ENCODE measurements around the gene STK33. TPM values are rescaled to one million over a fixed set of nuclear protein-coding genes. Genes with fewer than 3 reads are reported as not detected.
A peak's percentile ranks its signal among the peaks of the same experiment; 100 is the strongest.

STK33 gene
- total RNA-seq, 2 donors from 2014 or later: 22.7 to 26.8 TPM

DNA sequence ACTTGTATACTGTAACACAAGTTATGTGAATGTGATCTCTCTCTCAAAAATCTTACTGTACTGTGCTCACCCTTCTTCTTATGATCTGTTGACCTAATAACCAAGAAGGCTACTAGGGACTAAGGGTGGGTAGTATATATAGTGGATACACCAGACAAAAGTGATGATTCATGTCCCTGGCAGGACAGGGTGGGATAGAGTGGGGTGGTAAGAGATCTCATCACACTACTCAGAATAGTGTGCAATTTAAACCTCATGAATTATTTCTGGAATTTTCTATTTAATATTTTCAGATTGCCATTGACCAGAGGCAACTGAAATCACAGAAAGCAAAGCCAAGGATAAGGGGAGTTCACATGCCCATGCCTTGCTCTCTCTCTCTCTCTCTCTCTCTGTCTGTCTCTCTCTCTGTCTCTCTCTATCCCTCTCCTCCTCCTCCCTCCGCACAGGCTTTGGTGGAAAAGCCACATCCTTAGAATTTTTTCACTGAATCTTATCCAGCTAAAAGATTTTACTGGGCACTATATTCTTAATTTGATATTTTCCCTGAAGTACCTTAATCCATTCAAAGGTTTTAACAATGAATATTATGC is 12.0 kb upstream of the STK33 start:
- H3K36me3 Mint-ChIP-seq (ENCODE audit: low read depth): no peaks in the 10 kb centered on the region
- peak; percentile 7 for DNase-seq
- TF ChIP-seq, protein P1, sequence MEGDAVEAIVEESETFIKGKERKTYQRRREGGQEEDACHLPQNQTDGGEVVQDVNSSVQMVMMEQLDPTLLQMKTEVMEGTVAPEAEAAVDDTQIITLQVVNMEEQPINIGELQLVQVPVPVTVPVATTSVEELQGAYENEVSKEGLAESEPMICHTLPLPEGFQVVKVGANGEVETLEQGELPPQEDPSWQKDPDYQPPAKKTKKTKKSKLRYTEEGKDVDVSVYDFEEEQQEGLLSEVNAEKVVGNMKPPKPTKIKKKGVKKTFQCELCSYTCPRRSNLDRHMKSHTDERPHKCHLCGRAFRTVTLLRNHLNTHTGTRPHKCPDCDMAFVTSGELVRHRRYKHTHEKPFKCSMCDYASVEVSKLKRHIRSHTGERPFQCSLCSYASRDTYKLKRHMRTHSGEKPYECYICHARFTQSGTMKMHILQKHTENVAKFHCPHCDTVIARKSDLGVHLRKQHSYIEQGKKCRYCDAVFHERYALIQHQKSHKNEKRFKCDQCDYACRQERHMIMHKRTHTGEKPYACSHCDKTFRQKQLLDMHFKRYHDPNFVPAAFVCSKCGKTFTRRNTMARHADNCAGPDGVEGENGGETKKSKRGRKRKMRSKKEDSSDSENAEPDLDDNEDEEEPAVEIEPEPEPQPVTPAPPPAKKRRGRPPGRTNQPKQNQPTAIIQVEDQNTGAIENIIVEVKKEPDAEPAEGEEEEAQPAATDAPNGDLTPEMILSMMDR (conservative IDR thresholded peaks at IDR 0.05): no peak

DNA sequence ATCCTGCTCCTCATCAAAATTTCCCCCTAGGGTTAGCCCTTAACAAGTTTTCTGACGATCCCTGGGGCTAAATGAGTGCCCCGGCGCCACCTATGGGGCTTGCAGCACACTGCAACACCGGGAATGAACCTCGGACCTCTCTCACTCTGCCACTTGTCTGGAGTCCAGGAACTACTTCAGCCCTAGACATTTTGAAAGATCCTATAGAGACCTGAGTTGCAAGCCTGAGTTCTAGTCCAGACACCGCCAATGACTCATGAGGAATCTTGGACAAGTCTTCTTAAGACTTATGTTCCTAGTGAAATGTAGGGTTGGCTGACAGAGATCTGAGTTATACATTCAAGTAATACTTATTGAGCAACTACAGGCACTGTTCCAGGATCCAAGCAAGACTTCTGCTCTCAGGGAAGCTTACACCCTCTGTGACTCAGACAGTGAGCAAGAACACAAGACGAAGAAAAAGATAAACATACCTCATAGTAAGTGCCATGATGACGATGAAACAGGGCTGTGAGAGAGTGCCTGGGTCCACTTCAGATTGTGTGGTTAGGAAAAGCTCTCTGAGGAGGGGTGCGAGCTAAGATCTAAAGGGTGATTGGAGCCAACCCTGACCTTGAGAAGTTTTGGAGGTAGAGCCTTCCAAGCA is 10.2 kb upstream of the STK33 start:
- H3K36me3 Mint-ChIP-seq (ENCODE audit: low read depth): no peaks in the 10 kb centered on the region
- H3K27ac Mint-ChIP-seq: no peak overlapping the region
- TF ChIP-seq, protein P1 (conservative IDR thresholded peaks at IDR 0.05): peak; percentile 91
- H3K4me1 Mint-ChIP-seq: peaks cover 6% of the 10 kb centered on the region
- DNase-seq: peak; percentile 91
- Histone ChIP-seq H3K9me3 (ENCODE audit: control insufficient read depth, low read length) (no peaks in the 10 kb centered on the region), H3K36me3 (ENCODE audit: control insufficient read depth, insufficient read depth, low read length) (no peaks in the 10 kb centered on the region), H3K9ac (ENCODE audit: extremely low read depth, low read length, poor library complexity, severe bottlenecking) (no peak overlapping the region), H3K27ac (ENCODE audit: low read depth, low read length) (no peak overlapping the region), H3K4me1 (ENCODE audit: control insufficient read depth, insufficient read depth, low read length) (peaks cover 6% of the 10 kb centered on the region), H3K4me3 (ENCODE audit: low read length) (no peak overlapping the region), H3K27me3 (ENCODE audit: control insufficient read depth, insufficient read depth, low read length, poor library complexity, severe bottlenecking) (no peaks in the 10 kb centered on the region)
- no peaks in the 10 kb centered on the region for H3K9me3 Mint-ChIP-seq
- H3K27me3 Mint-ChIP-seq (ENCODE audit: insufficient read depth): no peaks in the 10 kb centered on the region
- 32 to 41% methylated on average over 8 to 9 of the region's 9 CpGs for WGBS, 2 experiments (ENCODE audit: insufficient coverage in 1 of 2, insufficient read length in 1 of 2)
- no peak overlapping the region for H3K4me3 Mint-ChIP-seq

More for the DNA sequence above, 12.0 kb upstream of the STK33 start:
- Histone ChIP-seq H3K27ac (ENCODE audit: low read depth, low read length) (no peak overlapping the region), H3K27me3 (ENCODE audit: control insufficient read depth, insufficient read depth, low read length, poor library complexity, severe bottlenecking) (no peaks in the 10 kb centered on the region), H3K36me3 (ENCODE audit: control insufficient read depth, insufficient read depth, low read length) (no peaks in the 10 kb centered on the region), H3K4me1 (ENCODE audit: control insufficient read depth, insufficient read depth, low read length) (peaks cover 3% of the 10 kb centered on the region), H3K4me3 (ENCODE audit: low read length) (no peak overlapping the region), H3K9me3 (ENCODE audit: control insufficient read depth, low read length) (no peaks in the 10 kb centered on the region), H3K9ac (ENCODE audit: extremely low read depth, low read length, poor library complexity, severe bottlenecking) (no peak overlapping the region)
- no peaks in the 10 kb centered on the region for H3K27me3 Mint-ChIP-seq (ENCODE audit: insufficient read depth)
- no peak overlapping the region for H3K4me3 Mint-ChIP-seq
- H3K27ac Mint-ChIP-seq: no peak overlapping the region
- WGBS, 2 experiments (ENCODE audit: insufficient coverage in 1 of 2, insufficient read length in 1 of 2): 81% methylated on average over 1 of the region's 1 CpG; no CpG with 5 or more reads in 1 of the 2 experiments
- no peaks in the 10 kb centered on the region for H3K9me3 Mint-ChIP-seq
- H3K4me1 Mint-ChIP-seq: peaks cover 6% of the 10 kb centered on the region

DNA sequence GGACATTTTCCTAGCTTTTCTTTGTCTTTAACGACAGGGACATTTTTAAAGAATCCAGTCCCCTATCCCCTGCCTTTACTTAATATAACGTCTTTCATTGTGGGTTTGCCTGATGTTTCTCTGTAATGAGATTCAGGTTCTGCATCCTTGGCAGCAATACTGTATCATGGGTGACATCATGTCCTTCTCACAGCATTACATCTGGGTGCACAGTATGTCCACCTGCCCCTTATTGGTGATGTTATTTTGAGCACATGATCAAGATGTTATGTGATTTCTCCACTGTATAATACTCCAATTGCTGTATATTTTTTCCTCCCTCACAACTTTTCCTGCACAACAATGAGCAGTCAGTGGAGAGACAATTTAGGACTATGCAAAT is 9.7 kb upstream of the STK33 start:
- no peak overlapping the region for H3K4me3 ChIP-seq (ENCODE audit: low read length)
- WGBS, 2 experiments (ENCODE audit: insufficient coverage in 1 of 2, insufficient read length in 1 of 2): 80 to 97% methylated on average over 1 to 2 of the region's 2 CpGs
- Mint-ChIP-seq H3K4me1 (peaks cover 6% of the 10 kb centered on the region), H3K4me3 (no peak overlapping the region), H3K27me3 (ENCODE audit: insufficient read depth) (no peaks in the 10 kb centered on the region), H3K27ac (no peak overlapping the region), H3K9me3 (no peaks in the 10 kb centered on the region), H3K36me3 (ENCODE audit: low read depth) (no peaks in the 10 kb centered on the region)
- TF ChIP-seq, protein P1 (conservative IDR thresholded peaks at IDR 0.05): no peak
- H3K9ac ChIP-seq (ENCODE audit: extremely low read depth, low read length, poor library complexity, severe bottlenecking): no peak overlapping the region
- H3K4me1 ChIP-seq (ENCODE audit: control insufficient read depth, insufficient read depth, low read length): peaks cover 6% of the 10 kb centered on the region
- H3K9me3 ChIP-seq (ENCODE audit: control insufficient read depth, low read length): no peaks in the 10 kb centered on the region
- DNase-seq: no peak
- H3K36me3 ChIP-seq (ENCODE audit: control insufficient read depth, insufficient read depth, low read length): no peaks in the 10 kb centered on the region
- no peak overlapping the region for H3K27ac ChIP-seq (ENCODE audit: low read depth, low read length)
- no peaks in the 10 kb centered on the region for H3K27me3 ChIP-seq (ENCODE audit: control insufficient read depth, insufficient read depth, low read length, poor library complexity, severe bottlenecking)

All from endodermal cell (in vitro differentiated cells).